ENCODE results near the gene C6orf136.
A peak's percentile ranks its signal among the peaks of the same experiment; 100 is the strongest.

Gene C6orf136

GRCh38 chr6:30612213-30612612 lies 34.7 kb upstream of the C6orf136 start:
- H3K4me3 ChIP-seq (ENCODE audit: low read depth, low read length), result no peak overlapping the region
- DNase-seq (ENCODE audit: low read depth, low spot score), result no peak
- in situ Hi-C loops (cut with HindIII; ENCODE audit: low sequenced_read_pairs), result no loop called here
- peak; percentile 45 for TF ChIP-seq CTCF (IDR thresholded peaks at IDR 0.05; ENCODE audit: low read depth, low read length)

GRCh38 chr6:30612687-30613248 lies 34.2 kb upstream of the C6orf136 start:
- TF ChIP-seq CTCF (IDR thresholded peaks at IDR 0.05; ENCODE audit: low read depth, low read length), result no peak
- H3K4me3 ChIP-seq (ENCODE audit: low read depth, low read length), result no peak overlapping the region
- in situ Hi-C loops (cut with HindIII; ENCODE audit: low sequenced_read_pairs), result no loop called here
- DNase-seq (ENCODE audit: low read depth, low spot score), result peak; percentile 82

GRCh38 chr6:30613251-30614043 lies 33.5 kb upstream of the C6orf136 start:
- peak; percentile 21 for DNase-seq (ENCODE audit: low read depth, low spot score)
- TF ChIP-seq CTCF (IDR thresholded peaks at IDR 0.05; ENCODE audit: low read depth, low read length), result no peak
- no peak overlapping the region for H3K4me3 ChIP-seq (ENCODE audit: low read depth, low read length)
- in situ Hi-C loops (cut with HindIII; ENCODE audit: low sequenced_read_pairs), result no loop called here

GRCh38 chr6:30614044-30614842 lies 32.7 kb upstream of the C6orf136 start:
- TF ChIP-seq CTCF (IDR thresholded peaks at IDR 0.05; ENCODE audit: low read depth, low read length), result no peak
- in situ Hi-C loops (cut with HindIII; ENCODE audit: low sequenced_read_pairs), result no loop called here
- no peak for DNase-seq (ENCODE audit: low read depth, low spot score)

GRCh38 chr6:30614843-30615218 lies 32.1 kb upstream of the C6orf136 start:
- in situ Hi-C loops (cut with HindIII; ENCODE audit: low sequenced_read_pairs), result no loop called here
- TF ChIP-seq CTCF (IDR thresholded peaks at IDR 0.05; ENCODE audit: low read depth, low read length), result no peak
- H3K4me3 ChIP-seq (ENCODE audit: low read depth, low read length), result peak overlapping the region; percentile 96
- peak; percentile 99 for DNase-seq (ENCODE audit: low read depth, low spot score)

More at GRCh38 chr6:30614044-30614842, 32.7 kb upstream of the C6orf136 start:
- H3K4me3 ChIP-seq (ENCODE audit: low read depth, low read length), result peak overlapping the region; percentile 96

- TF ChIP-seq CTCF (IDR thresholded peaks at IDR 0.05; ENCODE audit: low read depth, low read length), result no peak
- in situ Hi-C loops (cut with HindIII; ENCODE audit: low sequenced_read_pairs), result no loop called here
- peak overlapping the region; percentile 96 for H3K4me3 ChIP-seq (ENCODE audit: low read depth, low read length)
- DNase-seq (ENCODE audit: low read depth, low spot score), result peak; percentile 89
Measured at GRCh38 chr6:30615219-30615957, 31.5 kb upstream of the C6orf136 start.

Measured in astrocyte of the spinal cord (primary cell).